SU-DHL-6 (cell line): ENCODE results near the gene HMX1.

ENCODE experiments used
- EZH2phosphoT487 ChIP-seq: fragments of 200-600 bp; sonication (generic), shearing (Covaris generic); conservative IDR thresholded peaks from 2 replicates; pipeline ENCODE4 v1.6.1; 2018; ENCODE audit warnings: mild to moderate bottlenecking, antibody characterized with exemption, low read length, moderate library complexity, mixed read lengths
- TF ChIP-seq, protein P1 (sequence below): fragments of 200-600 bp; sonication (generic); IDR thresholded peaks from one replicate; pipeline ENCODE4 v1.5.1; 2017; ENCODE audit warnings: antibody characterized with exemption, mild to moderate bottlenecking, low read length, moderate library complexity; ENCODE audit not compliant: insufficient read depth, poor library complexity, severe bottlenecking

DNA sequence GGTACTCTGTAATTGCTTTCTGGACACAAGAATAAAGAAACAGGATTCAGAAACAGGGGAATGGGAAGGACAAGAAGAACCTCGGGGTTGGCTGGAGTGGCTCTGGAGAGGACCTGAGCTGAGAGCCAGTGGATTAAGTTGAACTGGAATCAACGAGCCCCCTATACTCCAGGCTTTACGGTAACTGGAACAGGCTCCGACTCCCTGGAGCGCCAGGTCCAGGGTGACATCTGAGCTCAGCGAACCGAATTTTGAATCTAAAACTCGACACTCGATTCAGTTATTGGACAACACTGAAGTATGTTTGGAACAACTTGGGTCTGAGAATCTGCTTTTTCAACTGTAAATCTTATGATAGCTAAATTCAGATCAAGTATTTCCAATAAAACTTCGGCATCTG, 23.9 kb downstream of the HMX1 start:
- TF ChIP-seq, protein P1, sequence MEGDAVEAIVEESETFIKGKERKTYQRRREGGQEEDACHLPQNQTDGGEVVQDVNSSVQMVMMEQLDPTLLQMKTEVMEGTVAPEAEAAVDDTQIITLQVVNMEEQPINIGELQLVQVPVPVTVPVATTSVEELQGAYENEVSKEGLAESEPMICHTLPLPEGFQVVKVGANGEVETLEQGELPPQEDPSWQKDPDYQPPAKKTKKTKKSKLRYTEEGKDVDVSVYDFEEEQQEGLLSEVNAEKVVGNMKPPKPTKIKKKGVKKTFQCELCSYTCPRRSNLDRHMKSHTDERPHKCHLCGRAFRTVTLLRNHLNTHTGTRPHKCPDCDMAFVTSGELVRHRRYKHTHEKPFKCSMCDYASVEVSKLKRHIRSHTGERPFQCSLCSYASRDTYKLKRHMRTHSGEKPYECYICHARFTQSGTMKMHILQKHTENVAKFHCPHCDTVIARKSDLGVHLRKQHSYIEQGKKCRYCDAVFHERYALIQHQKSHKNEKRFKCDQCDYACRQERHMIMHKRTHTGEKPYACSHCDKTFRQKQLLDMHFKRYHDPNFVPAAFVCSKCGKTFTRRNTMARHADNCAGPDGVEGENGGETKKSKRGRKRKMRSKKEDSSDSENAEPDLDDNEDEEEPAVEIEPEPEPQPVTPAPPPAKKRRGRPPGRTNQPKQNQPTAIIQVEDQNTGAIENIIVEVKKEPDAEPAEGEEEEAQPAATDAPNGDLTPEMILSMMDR, result no peak
- TF ChIP-seq EZH2phosphoT487, result no peak
